OCI-LY1 (cell line): ENCODE measurements around the gene JOSD1.

Source experiments
- H2AFZ ChIP-seq: fragments of 200-600 bp; sonication (generic), shearing (Covaris generic); 2 replicates; pipeline ENCODE4 v1.6.0; 2014; ENCODE audit warnings: antibody characterized with exemption, mild to moderate bottlenecking, low read length
- H3F3A ChIP-seq: fragments of 200-600 bp; sonication (generic), shearing (Covaris generic); 2 replicates; pipeline ENCODE4 v1.6.0; 2014; ENCODE audit warnings: mild to moderate bottlenecking, antibody characterized with exemption, low read length, moderate library complexity; ENCODE audit not compliant: insufficient read depth
- H3K27ac ChIP-seq: fragments of 200-600 bp; sonication (generic); 2 replicates; pipeline ENCODE4 v1.5.1; 2014; ENCODE audit warnings: low read length, mixed run types, mild to moderate bottlenecking, low read depth; ENCODE audit not compliant: poor library complexity, severe bottlenecking
- H3K27me3 ChIP-seq: fragments of 200-600 bp; sonication (generic); 2 replicates; pipeline ENCODE4 v1.6.0; 2014; ENCODE audit warnings: antibody characterized with exemption, mild to moderate bottlenecking, low read length, moderate library complexity; ENCODE audit not compliant: insufficient read depth
- H3K36me3 ChIP-seq: fragments of 200-600 bp; sonication (generic); 2 replicates; pipeline ENCODE4 v1.6.1; 2014; ENCODE audit warnings: mild to moderate bottlenecking, antibody characterized with exemption, low read length, moderate library complexity, mixed read lengths; ENCODE audit not compliant: insufficient read depth
- H3K4me1 ChIP-seq: fragments of 200-600 bp; sonication (generic); 2 replicates; pipeline ENCODE4 v1.5.1; 2014; ENCODE audit warnings: mild to moderate bottlenecking, low read length, moderate library complexity; ENCODE audit not compliant: insufficient read depth, severe bottlenecking
- H3K4me2 ChIP-seq: fragments of 200-600 bp; sonication (generic), shearing (Covaris generic); 2 replicates; pipeline ENCODE4 v1.6.1; 2014; ENCODE audit warnings: low read length
- H3K4me3 ChIP-seq: fragments of 200-600 bp; sonication (generic); 2 replicates; pipeline ENCODE4 v1.5.1; 2014; ENCODE audit warnings: low read length, low read depth, mild to moderate bottlenecking, mixed read lengths; ENCODE audit not compliant: poor library complexity, severe bottlenecking
- H3K79me2 ChIP-seq: fragments of 200-600 bp; shearing (Covaris generic); 2 replicates; pipeline ENCODE4 v1.6.1; 2016; ENCODE audit warnings: mixed run types, low read length, mixed read lengths; ENCODE audit not compliant: insufficient read depth
- H3K9ac ChIP-seq: fragments of 200-600 bp; sonication (generic), shearing (Covaris generic); 2 replicates; pipeline ENCODE4 v1.6.1; 2014; ENCODE audit warnings: mild to moderate bottlenecking, low read length, mixed read lengths
- H3K9me2 ChIP-seq: fragments of 200-600 bp; sonication (generic), shearing (Covaris generic); 2 replicates; pipeline ENCODE4 v1.6.1; 2014; ENCODE audit warnings: low read depth, mild to moderate bottlenecking, low read length, mixed read lengths
- H3K9me3 ChIP-seq: fragments of 200-600 bp; shearing (Covaris generic); 2 replicates; pipeline ENCODE4 v1.6.1; 2014; ENCODE audit warnings: low read length, mixed read lengths
- H4K20me1 ChIP-seq: fragments of 200-600 bp; sonication (generic), shearing (Covaris generic); 2 replicates; pipeline ENCODE4 v1.6.0; 2016; ENCODE audit warnings: mild to moderate bottlenecking, low read length; ENCODE audit not compliant: insufficient read depth
- EZH2 ChIP-seq: fragments of 200-600 bp; sonication (generic), shearing (Covaris generic); IDR thresholded peaks from 2 replicates; pipeline ENCODE4 v1.8.0; 2017; ENCODE audit warnings: borderline replicate concordance, mixed run types, mild to moderate bottlenecking, antibody characterized with exemption, low read length, moderate library complexity, mixed read lengths
- TF ChIP-seq, protein P1 (sequence below): fragments of 200-600 bp; sonication (generic), shearing (Covaris generic); IDR thresholded peaks from 2 replicates; pipeline ENCODE4 v1.5.1; 2017; ENCODE audit warnings: mild to moderate bottlenecking, antibody characterized with exemption, low read length, moderate library complexity, mixed read lengths

Gene JOSD1

DNA sequence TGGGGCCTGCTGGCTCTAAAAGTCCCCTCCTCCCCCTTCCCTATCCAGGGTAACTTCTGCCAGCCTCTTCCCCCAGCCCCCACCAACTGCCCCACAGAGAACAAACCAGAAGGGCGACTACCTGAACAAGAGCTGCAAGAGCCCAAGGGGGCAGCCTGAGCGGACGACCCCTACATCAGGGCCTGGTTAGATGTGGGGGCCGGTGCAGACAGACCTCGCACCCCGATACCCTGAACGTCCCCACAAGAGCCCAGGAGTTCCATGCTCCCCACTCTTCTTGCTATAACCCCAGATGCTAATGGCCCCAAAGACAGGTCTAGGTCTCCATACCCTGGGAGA, 34.4 kb upstream of the JOSD1 start:
- no peaks in the 10 kb centered on the region for H3F3A ChIP-seq
- H3K27ac ChIP-seq, result no peak overlapping the region
- TF ChIP-seq EZH2, result no peak
- TF ChIP-seq, protein P1, sequence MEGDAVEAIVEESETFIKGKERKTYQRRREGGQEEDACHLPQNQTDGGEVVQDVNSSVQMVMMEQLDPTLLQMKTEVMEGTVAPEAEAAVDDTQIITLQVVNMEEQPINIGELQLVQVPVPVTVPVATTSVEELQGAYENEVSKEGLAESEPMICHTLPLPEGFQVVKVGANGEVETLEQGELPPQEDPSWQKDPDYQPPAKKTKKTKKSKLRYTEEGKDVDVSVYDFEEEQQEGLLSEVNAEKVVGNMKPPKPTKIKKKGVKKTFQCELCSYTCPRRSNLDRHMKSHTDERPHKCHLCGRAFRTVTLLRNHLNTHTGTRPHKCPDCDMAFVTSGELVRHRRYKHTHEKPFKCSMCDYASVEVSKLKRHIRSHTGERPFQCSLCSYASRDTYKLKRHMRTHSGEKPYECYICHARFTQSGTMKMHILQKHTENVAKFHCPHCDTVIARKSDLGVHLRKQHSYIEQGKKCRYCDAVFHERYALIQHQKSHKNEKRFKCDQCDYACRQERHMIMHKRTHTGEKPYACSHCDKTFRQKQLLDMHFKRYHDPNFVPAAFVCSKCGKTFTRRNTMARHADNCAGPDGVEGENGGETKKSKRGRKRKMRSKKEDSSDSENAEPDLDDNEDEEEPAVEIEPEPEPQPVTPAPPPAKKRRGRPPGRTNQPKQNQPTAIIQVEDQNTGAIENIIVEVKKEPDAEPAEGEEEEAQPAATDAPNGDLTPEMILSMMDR, result no peak

DNA sequence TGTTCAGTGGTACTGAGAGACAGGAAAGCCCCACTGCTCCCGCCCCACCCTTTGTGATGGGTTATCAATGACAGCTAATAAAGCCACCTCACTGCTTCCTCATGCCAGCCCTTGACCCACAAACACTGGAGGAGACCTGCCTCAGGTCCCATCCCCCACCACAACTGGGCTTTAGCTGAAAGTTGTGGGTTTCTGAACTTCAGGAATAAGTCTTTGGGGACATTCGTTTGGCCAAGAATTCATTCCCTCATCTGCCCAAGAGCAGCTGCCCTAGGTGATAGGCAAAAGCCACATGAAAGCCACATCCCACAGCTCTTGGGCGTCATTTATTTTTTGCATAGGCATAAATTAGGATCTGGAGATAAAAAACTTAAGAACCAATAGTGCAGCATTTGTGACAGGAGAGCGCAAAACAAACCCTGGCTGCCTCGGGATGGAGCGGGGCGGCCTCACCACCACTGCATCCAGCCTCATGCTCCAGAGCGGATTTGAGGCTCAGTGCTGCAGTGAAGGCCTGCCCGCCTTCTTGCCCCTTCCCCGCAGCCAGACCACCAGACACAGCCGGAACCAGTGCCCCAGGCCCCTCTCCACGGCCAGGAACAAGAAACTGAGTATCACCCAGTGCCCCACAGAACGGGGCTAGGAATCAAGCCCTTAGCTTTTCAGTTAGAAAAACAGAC, 33.8 kb upstream of the JOSD1 start:
- Histone ChIP-seq H3K4me3 (no peak overlapping the region), H3K4me2 (no peak overlapping the region), H3K9ac (no peak overlapping the region), H4K20me1 (no peaks in the 10 kb centered on the region), H3K36me3 (peaks cover 81% of the 10 kb centered on the region), H3K9me3 (no peaks in the 10 kb centered on the region), H3K79me2 (no peaks in the 10 kb centered on the region), H2AFZ (no peak overlapping the region), H3K27ac (no peak overlapping the region), H3K4me1 (no peaks in the 10 kb centered on the region), H3F3A (no peaks in the 10 kb centered on the region), H3K27me3 (no peaks in the 10 kb centered on the region), H3K9me2 (no peaks in the 10 kb centered on the region)
- TF ChIP-seq EZH2, result no peak
- TF ChIP-seq, protein P1, result no peak

More for the DNA sequence above, 34.4 kb upstream of the JOSD1 start:
- H3K4me1 ChIP-seq, result no peaks in the 10 kb centered on the region
- H3K4me3 ChIP-seq, result no peak overlapping the region
- H3K27me3 ChIP-seq, result no peaks in the 10 kb centered on the region
- no peak overlapping the region for H2AFZ ChIP-seq
- peaks cover 82% of the 10 kb centered on the region for H3K36me3 ChIP-seq
- H3K9me2 ChIP-seq, result no peaks in the 10 kb centered on the region
- no peaks in the 10 kb centered on the region for H4K20me1 ChIP-seq
- no peak overlapping the region for H3K4me2 ChIP-seq
- no peak overlapping the region for H3K9ac ChIP-seq
- no peaks in the 10 kb centered on the region for H3K9me3 ChIP-seq
- H3K79me2 ChIP-seq, result no peaks in the 10 kb centered on the region

DNA sequence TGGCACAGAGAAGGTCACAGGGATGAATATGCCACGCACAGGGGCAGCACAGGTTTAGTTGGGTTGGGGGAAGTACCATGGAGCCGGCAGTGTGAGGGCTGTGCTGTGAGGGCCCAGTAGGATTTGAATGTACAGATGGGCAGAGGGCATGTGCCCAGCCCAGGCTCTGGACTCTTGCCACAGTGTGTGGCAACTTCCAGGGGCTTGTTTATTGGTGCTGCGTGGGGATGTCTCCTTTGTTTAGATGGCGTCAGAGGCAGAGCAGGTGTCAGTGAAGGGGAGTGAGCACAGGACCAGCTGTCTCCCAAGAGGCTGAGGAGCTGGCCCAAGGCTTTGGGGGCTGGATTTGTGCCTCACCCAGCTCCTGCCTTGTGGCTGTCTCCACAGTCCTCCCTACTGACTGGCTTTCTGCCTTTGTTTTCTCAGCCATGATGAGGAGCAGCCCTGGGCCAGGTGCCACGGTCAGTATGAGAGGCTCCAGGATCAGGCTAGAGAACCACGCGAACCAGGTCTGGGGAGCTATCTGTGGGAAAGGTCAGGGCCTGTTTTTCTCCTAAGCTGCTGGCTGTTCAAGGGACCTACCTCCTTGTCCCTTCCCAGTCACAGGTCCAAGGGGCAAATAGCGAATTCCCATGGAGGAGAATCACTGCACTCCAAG, 33.1 kb upstream of the JOSD1 start:
- H3K9me3 ChIP-seq, result no peaks in the 10 kb centered on the region
- H3K9me2 ChIP-seq, result no peaks in the 10 kb centered on the region
- H3K36me3 ChIP-seq, result peaks cover 80% of the 10 kb centered on the region
- H3K27ac ChIP-seq, result no peak overlapping the region
- no peaks in the 10 kb centered on the region for H4K20me1 ChIP-seq
- H3F3A ChIP-seq, result no peaks in the 10 kb centered on the region
- H3K9ac ChIP-seq, result no peak overlapping the region
- H3K79me2 ChIP-seq, result no peaks in the 10 kb centered on the region
- H3K4me2 ChIP-seq, result no peak overlapping the region
- H3K4me1 ChIP-seq, result no peaks in the 10 kb centered on the region
- TF ChIP-seq, protein P1, result no peak
- no peak for TF ChIP-seq EZH2
- H3K27me3 ChIP-seq, result no peaks in the 10 kb centered on the region
- no peak overlapping the region for H3K4me3 ChIP-seq
- H2AFZ ChIP-seq, result no peak overlapping the region
